Caco-2 (cell line): ENCODE data around the gene EPB41L4A. TPM values are rescaled to one million over a fixed set of nuclear protein-coding genes. Genes with fewer than 3 reads are reported as not detected.
"Not testable (repeated sequence)": the region's sequence is repeated elsewhere in the genome, so short reads cannot be mapped to it uniquely, and the experiment has no call there.

ENCODE experiments used
- BruUV-seq: library from RNA; stranded (reverse); fragments of 400-500 nt; replicated peaks from 2 replicates; lab custom pipeline; 2021; lab: Mats Ljungman, UMichigan
- CTCF ChIA-PET: fragments of 300-600 bp; sonication (Branson Sonifier 250); formaldehyde crosslinking; loops from one replicate; lab custom pipeline; 2022; ENCODE audit warnings: antibody characterized with exemption; lab: Charles Lee
- POLR2A ChIA-PET: fragments of 300-600 bp; sonication (Branson Sonifier 250); formaldehyde crosslinking; loops from one replicate; lab custom pipeline; 2022; ENCODE audit warnings: antibody characterized with exemption; lab: Charles Lee
- DNase-seq, 2 experiments: peaks; one replicate each; pipeline versions ENCODE4 v3.0.0 to v3.0.0-alpha.2; 2020 to 2022
- H3K27me3 ChIP-seq: replicated peaks from 2 replicates; pipeline ENCODE4 v1.6.0; 2011; ENCODE audit warnings: low read length; ENCODE audit not compliant: control insufficient read depth, insufficient read depth
- H3K36me3 ChIP-seq: 2 replicates; pipeline ENCODE4 v1.5.1; 2011; ENCODE audit warnings: low read length; ENCODE audit not compliant: control insufficient read depth, insufficient read depth
- H3K4me1 ChIP-seq: fragments of 250-450 bp; sonication (Bioruptor Pico); 2 replicates; pipeline ENCODE4 v1.5.1; 2020; ENCODE audit warnings: mild to moderate bottlenecking
- H3K4me3 ChIP-seq: 2 replicates; pipeline ENCODE4 v1.5.1; 2011; ENCODE audit warnings: low read depth, mild to moderate bottlenecking, control low read depth, low read length
- H3K9me3 ChIP-seq: fragments of 250-450 bp; sonication (Bioruptor Pico); 2 replicates; pipeline ENCODE4 v1.5.1; 2020; ENCODE audit warnings: mild to moderate bottlenecking, moderate library complexity
- H3K27ac Mint-ChIP-seq: one replicate; pipeline ENCODE4 v1.8.0; 2022; ENCODE audit warnings: mixed read lengths; ENCODE audit not compliant: unreplicated experiment
- H3K27me3 Mint-ChIP-seq: one replicate; pipeline ENCODE4 v1.8.0; 2022; ENCODE audit warnings: mixed read lengths; ENCODE audit not compliant: insufficient read depth, unreplicated experiment
- H3K36me3 Mint-ChIP-seq: one replicate; pipeline ENCODE4 v1.8.0; 2022; ENCODE audit warnings: mild to moderate bottlenecking, mixed read lengths; ENCODE audit not compliant: insufficient read depth, unreplicated experiment
- H3K4me1 Mint-ChIP-seq: one replicate; pipeline ENCODE4 v1.8.0; 2022; ENCODE audit warnings: low read depth, mixed read lengths; ENCODE audit not compliant: unreplicated experiment
- H3K4me3 Mint-ChIP-seq: one replicate; pipeline ENCODE4 v1.8.0; 2022; ENCODE audit warnings: mild to moderate bottlenecking, moderate library complexity, mixed read lengths; ENCODE audit not compliant: unreplicated experiment
- H3K9me3 Mint-ChIP-seq: one replicate; pipeline ENCODE4 v1.8.0; 2022; ENCODE audit warnings: mixed read lengths; ENCODE audit not compliant: unreplicated experiment
- intact Hi-C: fragments of 100-400 bp; cut with micrococcal nuclease; formaldehyde crosslinking; loops from one replicate; pipeline ENCODE4 v1.10.0; 2022; ENCODE audit not compliant: unreplicated experiment
- total RNA-seq: library from RNA; stranded (reverse); gene quantifications from 2 replicates; pipeline ENCODE4 v1.2.3, GENCODE V29; 2022
- TF ChIP-seq, protein P1 (sequence below), 2 experiments: fragments of 200-600 bp in 1 of 2; IDR thresholded peaks; 1 replicate in 1 of 2; 2 replicates in 1 of 2; pipeline versions ENCODE4 v1.5.1 to v1.8.0; 2011 to 2022; ENCODE audit warnings: antibody characterized with exemption in 1 of 2, control low read depth in 1 of 2, inconsistent platforms in 1 of 2, low read depth in 1 of 2, low read length in 1 of 2, mild to moderate bottlenecking in 1 of 2, moderate library complexity in 1 of 2; ENCODE audit not compliant: insufficient read depth in 1 of 2, severe bottlenecking in 1 of 2, unreplicated experiment in 1 of 2

The EPB41L4A gene
- total RNA-seq, 1 experiment from 2014 or later: 1.4 TPM

DNA sequence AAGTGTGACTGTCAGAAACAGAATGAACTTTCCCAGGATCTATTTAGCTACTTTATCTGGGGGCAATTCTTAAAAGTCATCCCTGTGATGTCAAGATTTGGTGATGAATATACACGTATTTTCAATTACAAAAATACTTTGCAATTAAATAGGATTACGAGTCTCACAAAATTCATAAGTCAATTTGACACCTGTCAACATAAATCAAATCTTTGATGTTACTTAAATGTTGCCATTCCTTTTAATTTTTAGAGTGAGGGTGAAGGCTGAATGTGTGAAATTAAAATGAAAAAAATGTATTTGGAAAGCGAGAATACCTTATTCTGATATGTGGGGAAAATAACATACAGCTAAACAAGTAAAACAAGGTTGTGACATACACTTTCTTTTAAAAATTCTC, 202.9 kb downstream of the EPB41L4A start:
- intact Hi-C loops: loop anchor here (10.0 kb wide), 1 partner anchor 279 kb away; no protein-coding TSS in a partner anchor
- no peaks in the 10 kb centered on the region for H3K36me3 Mint-ChIP-seq
- ChIA-PET POLR2A (no interaction called here), CTCF (no interaction called here)
- Histone ChIP-seq H3K4me3 (no peak overlapping the region), H3K27me3 (no peaks in the 10 kb centered on the region), H3K4me1 (peaks cover 21% of the 10 kb centered on the region), H3K36me3 (no peaks in the 10 kb centered on the region), H3K9me3 (no peaks in the 10 kb centered on the region)
- no peak for DNase-seq
- H3K4me1 Mint-ChIP-seq: peaks cover 8% of the 10 kb centered on the region
- TF ChIP-seq, protein P1, sequence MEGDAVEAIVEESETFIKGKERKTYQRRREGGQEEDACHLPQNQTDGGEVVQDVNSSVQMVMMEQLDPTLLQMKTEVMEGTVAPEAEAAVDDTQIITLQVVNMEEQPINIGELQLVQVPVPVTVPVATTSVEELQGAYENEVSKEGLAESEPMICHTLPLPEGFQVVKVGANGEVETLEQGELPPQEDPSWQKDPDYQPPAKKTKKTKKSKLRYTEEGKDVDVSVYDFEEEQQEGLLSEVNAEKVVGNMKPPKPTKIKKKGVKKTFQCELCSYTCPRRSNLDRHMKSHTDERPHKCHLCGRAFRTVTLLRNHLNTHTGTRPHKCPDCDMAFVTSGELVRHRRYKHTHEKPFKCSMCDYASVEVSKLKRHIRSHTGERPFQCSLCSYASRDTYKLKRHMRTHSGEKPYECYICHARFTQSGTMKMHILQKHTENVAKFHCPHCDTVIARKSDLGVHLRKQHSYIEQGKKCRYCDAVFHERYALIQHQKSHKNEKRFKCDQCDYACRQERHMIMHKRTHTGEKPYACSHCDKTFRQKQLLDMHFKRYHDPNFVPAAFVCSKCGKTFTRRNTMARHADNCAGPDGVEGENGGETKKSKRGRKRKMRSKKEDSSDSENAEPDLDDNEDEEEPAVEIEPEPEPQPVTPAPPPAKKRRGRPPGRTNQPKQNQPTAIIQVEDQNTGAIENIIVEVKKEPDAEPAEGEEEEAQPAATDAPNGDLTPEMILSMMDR (IDR thresholded peaks at IDR 0.05; ENCODE audit: insufficient read depth in 1 of 2, low read depth in 1 of 2, low read length in 1 of 2, severe bottlenecking in 1 of 2, unreplicated experiment in 1 of 2): no peak
- H3K9me3 Mint-ChIP-seq: no peaks in the 10 kb centered on the region
- no TSS peak for BruUV-seq
- H3K27ac Mint-ChIP-seq: no peak overlapping the region
- H3K4me3 Mint-ChIP-seq: no peak overlapping the region
- no peaks in the 10 kb centered on the region for H3K27me3 Mint-ChIP-seq

DNA sequence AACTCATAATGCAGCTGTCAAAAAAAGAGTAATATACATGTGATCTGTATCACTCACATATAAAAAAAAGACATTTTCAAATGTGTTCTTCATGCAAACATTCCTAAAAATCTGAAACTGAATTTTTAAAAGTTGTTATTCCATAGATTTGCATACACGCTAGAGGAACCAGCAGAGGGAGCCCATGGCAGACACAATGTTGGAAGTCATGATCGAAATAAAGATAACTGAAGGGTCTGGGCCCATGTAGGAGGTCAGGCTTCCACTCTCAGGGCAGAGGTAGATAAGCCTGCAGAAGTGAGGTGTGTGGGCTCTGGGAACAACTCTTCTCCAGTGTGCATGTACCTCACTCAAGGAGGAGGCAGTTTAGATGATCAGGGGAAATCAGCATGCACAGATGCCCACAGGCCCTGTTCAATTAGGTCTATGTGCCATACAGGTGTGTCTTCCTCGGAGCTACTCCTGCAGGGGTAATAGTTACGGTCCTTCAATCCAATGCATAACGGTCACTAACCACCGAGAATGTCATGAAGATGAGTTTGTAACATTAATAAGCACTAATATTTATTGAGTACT, 208.6 kb downstream of the EPB41L4A start:
- Histone ChIP-seq H3K27me3 (no peaks in the 10 kb centered on the region), H3K9me3 (no peaks in the 10 kb centered on the region), H3K36me3 (no peaks in the 10 kb centered on the region), H3K4me1 (no peaks in the 10 kb centered on the region), H3K4me3 (no peak overlapping the region)
- Mint-ChIP-seq H3K36me3 (no peaks in the 10 kb centered on the region), H3K27me3 (peaks cover 3% of the 10 kb centered on the region), H3K4me1 (no peaks in the 10 kb centered on the region), H3K27ac (no peak overlapping the region), H3K4me3 (no peak overlapping the region), H3K9me3 (no peaks in the 10 kb centered on the region)
- TF ChIP-seq, protein P1 (IDR thresholded peaks at IDR 0.05; ENCODE audit: insufficient read depth in 1 of 2, low read depth in 1 of 2, low read length in 1 of 2, severe bottlenecking in 1 of 2, unreplicated experiment in 1 of 2): peak; percentile 58 to 75
- ChIA-PET POLR2A (no interaction called here), CTCF (interaction anchor here (0.8 to 2.6 kb wide), 2 partner anchors 29 to 210 kb away, joined by 3 to 15 read pairs; no protein-coding TSS in a partner anchor)
- BruUV-seq: no TSS peak
- peak; percentile 45 to 57 for DNase-seq
- intact Hi-C loops: loop anchor here (1.0 to 10.0 kb wide), 5 partner anchors 18 to 284 kb away; no protein-coding TSS in a partner anchor

DNA sequence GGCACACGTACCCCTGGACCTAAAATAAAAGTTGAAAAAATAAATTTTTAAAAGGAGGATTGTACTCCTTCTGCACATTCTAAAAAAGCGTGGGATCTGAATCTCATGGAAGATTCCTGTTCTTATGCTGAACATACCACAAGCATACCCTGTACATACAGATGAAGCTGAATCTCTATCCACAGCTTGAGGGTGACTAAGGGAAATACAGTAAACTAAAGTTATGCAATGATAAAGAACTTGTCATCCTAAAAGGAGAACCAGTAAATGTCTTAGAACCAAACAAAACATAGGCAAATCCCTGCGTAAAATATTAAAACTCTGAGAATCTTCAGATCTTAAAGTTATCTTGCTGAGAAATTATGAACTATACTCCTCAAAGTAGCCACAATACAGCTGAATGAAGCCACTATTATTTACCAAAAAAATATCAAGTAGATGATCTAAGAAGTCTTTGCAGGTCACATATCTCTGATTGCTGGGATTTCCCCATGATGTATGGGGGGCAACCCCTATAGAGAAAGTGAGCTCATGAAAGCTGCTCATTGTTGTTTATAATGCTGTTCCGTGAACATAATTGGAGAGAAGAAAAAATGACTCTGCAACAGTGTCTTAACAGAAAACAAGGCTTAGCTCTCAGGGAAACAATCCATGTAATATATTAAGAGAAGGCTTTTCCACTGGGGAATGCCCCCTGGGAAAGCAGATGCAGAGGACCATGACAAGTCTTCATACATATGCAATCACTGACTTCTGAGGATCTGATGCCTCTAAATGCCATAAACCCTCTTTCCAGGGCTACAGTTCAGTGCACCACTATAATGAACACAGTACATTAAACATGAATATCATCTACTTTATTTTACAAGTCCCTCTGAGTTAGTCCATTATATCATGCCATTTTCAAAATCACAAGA, 210.1 kb downstream of the EPB41L4A start:
- H3K36me3 Mint-ChIP-seq: no peaks in the 10 kb centered on the region
- intact Hi-C loops: no loop called here
- no peaks in the 10 kb centered on the region for H3K4me1 Mint-ChIP-seq
- TF ChIP-seq, protein P1 (IDR thresholded peaks at IDR 0.05; ENCODE audit: insufficient read depth in 1 of 2, low read depth in 1 of 2, low read length in 1 of 2, severe bottlenecking in 1 of 2, unreplicated experiment in 1 of 2): no peak
- CTCF ChIA-PET: interaction anchor here (0.9 kb wide), 1 partner anchor 211 kb away, joined by 3 read pairs; no protein-coding TSS in a partner anchor
- POLR2A ChIA-PET: no interaction called here
- H3K9me3 ChIP-seq: no peaks in the 10 kb centered on the region
- no TSS peak for BruUV-seq
- H3K4me1 ChIP-seq: no peaks in the 10 kb centered on the region
- no peak overlapping the region for H3K4me3 ChIP-seq
- no peak for DNase-seq
- no peaks in the 10 kb centered on the region for H3K9me3 Mint-ChIP-seq
- no peaks in the 10 kb centered on the region for H3K36me3 ChIP-seq
- no peak overlapping the region for H3K27ac Mint-ChIP-seq
- H3K4me3 Mint-ChIP-seq: no peak overlapping the region
- no peaks in the 10 kb centered on the region for H3K27me3 ChIP-seq
- H3K27me3 Mint-ChIP-seq: peaks cover 3% of the 10 kb centered on the region

- CTCF ChIA-PET, H3K9me3 Mint-ChIP-seq, H3K4me3 ChIP-seq, H3K27me3 Mint-ChIP-seq, DNase-seq, H3K27ac Mint-ChIP-seq, H3K4me3 Mint-ChIP-seq, H3K4me1 ChIP-seq, H3K36me3 Mint-ChIP-seq, POLR2A ChIA-PET, intact Hi-C loops, H3K9me3 ChIP-seq, H3K27me3 ChIP-seq, H3K36me3 ChIP-seq, H3K4me1 Mint-ChIP-seq, BruUV-seq: not testable (repeated sequence)
These were observed 210.9 kb downstream of the EPB41L4A start for GRCh38 chr5:112208195-112208594.
